ENCODE data around the gene HACL1.
A peak's percentile ranks its signal among the peaks of the same experiment; 100 is the strongest.
"Not testable (repeated sequence)": the region's sequence is repeated elsewhere in the genome, so short reads cannot be mapped to it uniquely, and the experiment has no call there.

The HACL1 gene

GRCh38 chr3:15539066-15539465 lies 62.3 kb downstream of the HACL1 start:
- no peak for DNase-seq
- intact Hi-C loops (cut with DNase I) = no loop called here

- intact Hi-C loops (cut with DNase I) = no loop called here
- no peak for DNase-seq
Measured at GRCh38 chr3:15538345-15538744, 63.0 kb downstream of the HACL1 start.

GRCh38 chr3:15536856-15537255 lies 64.5 kb downstream of the HACL1 start:
- no peak for DNase-seq
- intact Hi-C loops (cut with DNase I) = no loop called here

GRCh38 chr3:15535732-15536131 lies 65.6 kb downstream of the HACL1 start:
- intact Hi-C loops (cut with DNase I) = no loop called here
- peak in 33 of 42 donors; percentile 13 to 83 (median 48) for DNase-seq

GRCh38 chr3:15532614-15533013 lies 68.8 kb downstream of the HACL1 start:
- DNase-seq; intact Hi-C loops (cut with DNase I): not testable (repeated sequence)

GRCh38 chr3:15531346-15531745 lies 70.0 kb downstream of the HACL1 start:
- no peak for DNase-seq
- intact Hi-C loops (cut with DNase I) = no loop called here

- DNase-seq = no peak
- intact Hi-C loops (cut with DNase I) = no loop called here
Measured at GRCh38 chr3:15528854-15529537, 72.4 kb downstream of the HACL1 start.

GRCh38 chr3:15527031-15527459 lies 74.3 kb downstream of the HACL1 start:
- no peak for DNase-seq
- intact Hi-C loops (cut with DNase I) = no loop called here

GRCh38 chr3:15525790-15526189 lies 75.6 kb downstream of the HACL1 start:
- intact Hi-C loops (cut with DNase I) = no loop called here
- DNase-seq = no peak

GRCh38 chr3:15523660-15524417 lies 77.5 kb downstream of the HACL1 start:
- DNase-seq = peak in 1 of 42 donors; percentile 10
- intact Hi-C loops (cut with DNase I) = no loop called here

- intact Hi-C loops (cut with DNase I) = no loop called here
- DNase-seq = no peak
Measured at GRCh38 chr3:15522016-15522415, 79.4 kb downstream of the HACL1 start.

GRCh38 chr3:15521573-15521965 lies 79.8 kb downstream of the HACL1 start, which contains the start of gene COLQ:
TSS of gene COLQ (minus strand) at chr3:15521706. CDS start at chr3:15521625, 81 bp downstream.
- DNase-seq = no peak
- intact Hi-C loops (cut with DNase I) = no loop called here

- DNase-seq = no peak
- intact Hi-C loops (cut with DNase I) = no loop called here
Measured at GRCh38 chr3:15520804-15521572, 80.4 kb downstream of the HACL1 start.

GRCh38 chr3:15520185-15520584 lies 81.2 kb downstream of the HACL1 start:
- intact Hi-C loops (cut with DNase I) = no loop called here
- DNase-seq = no peak

- intact Hi-C loops (cut with DNase I) = no loop called here
- no peak for DNase-seq
Measured at GRCh38 chr3:15519096-15519495, 82.3 kb downstream of the HACL1 start.

GRCh38 chr3:15514663-15515340 lies 86.6 kb downstream of the HACL1 start:
- DNase-seq = no peak
- intact Hi-C loops (cut with DNase I) = no loop called here

GRCh38 chr3:15513810-15514662 lies 87.3 kb downstream of the HACL1 start:
- DNase-seq = no peak
- intact Hi-C loops (cut with DNase I) = no loop called here

- intact Hi-C loops (cut with DNase I) = no loop called here
- no peak for DNase-seq
Measured at GRCh38 chr3:15513116-15513515, 88.3 kb downstream of the HACL1 start.

All from head of caudate nucleus (tissue), 42 donors.